K562 (cell line): ENCODE results near the gene ADNP. TPM values are rescaled to one million over a fixed set of nuclear protein-coding genes. Genes with fewer than 3 reads are reported as not detected.

Experiments
- ATAC-seq: fragments of 200-7000 bp; cut with Tn5 transposase; 3 replicates; pipeline ENCODE4 v1.9.1; 2020; ENCODE audit warnings: moderate library complexity
- BruUV-seq: library from RNA; stranded (reverse); fragments of 400-500 nt; replicated peaks from 2 replicates; lab custom pipeline; 2021; lab: Mats Ljungman, UMichigan
- CTCF ChIA-PET: fragments of 300-600 bp; formaldehyde crosslinking; extraction: SDS; loops from one replicate; lab custom pipeline; 2021; ENCODE audit warnings: low intra/inter-chr PET ratio; lab: Yijun Ruan, JAX
- POLR2A ChIA-PET: fragments of 300-600, 350-650 bp; sonication (Branson Sonifier 250); formaldehyde crosslinking; extraction: SDS; loops from one replicate; lab custom pipeline; 2021; ENCODE audit warnings: antibody characterized with exemption, inconsistent platforms; lab: Yijun Ruan, JAX
- DNase-seq, 4 experiments: peaks; one replicate each; pipeline versions ENCODE4 v3.0.0 to v3.0.0-alpha.2; 2011 to 2018; ENCODE audit warnings: low spot score in 3 of 4, mixed read lengths in 3 of 4; ENCODE audit errors: extremely low read depth in 1 of 4
- FAIRE-seq: peaks from 2 replicates; lab custom pipeline; 2011; peaks lifted over from hg19 to GRCh38; lab: Jason Lieb, UNC
- H2AFZ ChIP-seq: 2 replicates; pipeline ENCODE4 v1.6.0; 2011; ENCODE audit warnings: low read depth, low read length, control low read depth, inconsistent platforms
- H3K27ac ChIP-seq: fragments of 200-600 bp; 3 replicates; pipeline ENCODE4 v1.8.0; 2011; ENCODE audit warnings: low read depth, mild to moderate bottlenecking, control low read depth, inconsistent platforms, low read length, moderate library complexity, mixed read lengths; ENCODE audit errors: extremely low read depth
- H3K27me3 ChIP-seq, 2 experiments: fragments of 300-600 bp in 1 of 2; 2 replicates in 1 of 2; 3 replicates in 1 of 2; pipeline versions ENCODE4 v1.6.0 to v1.8.0; 2011; ENCODE audit warnings: inconsistent platforms in 2 of 2, low read length in 2 of 2, mild to moderate bottlenecking in 1 of 2, mixed read lengths in 1 of 2, moderate library complexity in 1 of 2; ENCODE audit not compliant: control insufficient read depth in 2 of 2, insufficient read depth in 2 of 2
- H3K36me3 ChIP-seq: fragments of 300-600 bp; 3 replicates; pipeline ENCODE4 v1.8.0; 2011; ENCODE audit warnings: mild to moderate bottlenecking, low read length, inconsistent platforms; ENCODE audit not compliant: control insufficient read depth, insufficient read depth
- H3K4me1 ChIP-seq, 2 experiments: fragments of 200-600 bp in 1 of 2; replicated peaks in 1 of 2; 2 replicates in 1 of 2; 3 replicates in 1 of 2; pipeline versions ENCODE4 v1.5.1 to v1.8.0; 2011; ENCODE audit warnings: inconsistent platforms in 2 of 2, low read length in 2 of 2, mild to moderate bottlenecking in 1 of 2, mixed read lengths in 1 of 2, moderate library complexity in 1 of 2; ENCODE audit not compliant: control insufficient read depth in 2 of 2, insufficient read depth in 2 of 2
- H3K4me2 ChIP-seq: 2 replicates; pipeline ENCODE4 v1.6.1; 2011; ENCODE audit warnings: low read length, control low read depth, inconsistent platforms, mixed read lengths; ENCODE audit not compliant: insufficient read depth
- H3K4me3 ChIP-seq: fragments of 200-600 bp; sonication (generic), shearing (Covaris generic); 2 replicates; pipeline ENCODE4 v1.5.1; 2016; ENCODE audit warnings: control low read depth, inconsistent platforms
- H3K79me2 ChIP-seq: fragments of 200-600 bp; 3 replicates; pipeline ENCODE4 v1.8.0; 2011; ENCODE audit warnings: low read length, inconsistent platforms; ENCODE audit not compliant: control insufficient read depth, insufficient read depth
- H3K9ac ChIP-seq, 2 experiments: 2 replicates each; pipeline versions ENCODE4 v1.6.0 to v1.6.1; 2011; ENCODE audit warnings: low read depth in 2 of 2, low read length in 2 of 2, control low read depth in 1 of 2, inconsistent platforms in 1 of 2, mild to moderate bottlenecking in 1 of 2, mixed read lengths in 1 of 2; ENCODE audit not compliant: insufficient read depth in 1 of 2
- H3K9me1 ChIP-seq: one replicate; pipeline ENCODE4 v1.6.0; 2011; ENCODE audit warnings: inconsistent platforms, mild to moderate bottlenecking, low read length, moderate library complexity; ENCODE audit not compliant: control insufficient read depth, insufficient read depth
- H3K9me3 ChIP-seq: replicated peaks from 2 replicates; pipeline ENCODE4 v1.5.1; 2011; ENCODE audit warnings: low read depth, low read length, inconsistent platforms; ENCODE audit not compliant: control insufficient read depth, insufficient read depth
- H4K20me1 ChIP-seq: replicated peaks from 2 replicates; pipeline ENCODE4 v1.6.1; 2011; ENCODE audit warnings: low read length, inconsistent platforms, mixed read lengths; ENCODE audit not compliant: control insufficient read depth, insufficient read depth
- ATF6 ChIP-seq: sonication (generic); formaldehyde crosslinking; IDR thresholded peaks from 2 replicates; pipeline ENCODE4 v1.4.0; 2020; ENCODE audit warnings: mild to moderate bottlenecking, missing genetic modification reagents
- GTF2A2 ChIP-seq: IDR thresholded peaks from 2 replicates; pipeline ENCODE4 v1.6.1; 2016; ENCODE audit warnings: mild to moderate bottlenecking, missing genetic modification characterization, missing compliant biosample characterization
- PKNOX1 ChIP-seq: fragments of 450-650 bp; IDR thresholded peaks from 2 replicates; pipeline ENCODE4 v1.6.1; 2016
- ZKSCAN1 ChIP-seq: fragments of 150-350 bp; IDR thresholded peaks from 2 replicates; pipeline ENCODE4 v1.6.1; 2016; ENCODE audit warnings: low read depth, low read length
- WGBS: fragments of 100-300 bp; shearing (Covaris generic); methylation state at CpG from one replicate; pipeline ENCODE4 v1.1.6; 2016; ENCODE audit warnings: low coverage, mixed read lengths; ENCODE audit not compliant: insufficient coverage; ENCODE audit errors: missing lambda C conversion rate; 5-methylcytosine and 5-hydroxymethylcytosine counted together
- in situ Hi-C: fragments of 300-500 bp; cut with MboI; formaldehyde crosslinking; loops from 4 replicates; pipeline ENCODE4 v1.15.0; 2018; ENCODE audit warnings: inconsistent platforms, mixed read lengths
- intact Hi-C: fragments of 100-400 bp; cut with micrococcal nuclease; formaldehyde crosslinking; loops from 2 replicates; pipeline ENCODE4 v1.14.2; 2022
- polyA plus RNA-seq, 8 experiments: library from polyadenylated mRNA; depleted of rRNA in 4 of 8; stranded (reverse) in 5 of 8; unstranded in 3 of 8; fragments of >200 nt; fragmentation: Nextera tagmentation in 2 of 8; fragmentation: Illumina TruSeq in 1 of 8; extraction: Ambion mirVana in 2 of 8; extraction: Trizol in 1 of 8; gene quantifications; 2 replicates each; pipeline versions ENCODE4 v1.2.1 to v1.2.3, GENCODE V29; 2011 to 2014; ENCODE audit warnings: inconsistent platforms in 1 of 8, missing spikeins in 1 of 8
- total RNA-seq, 7 experiments: library from RNA; depleted of rRNA in 6 of 7; stranded (reverse); fragments of >200 nt in 6 of 7; fragmentation: Illumina TruSeq in 2 of 7; extraction: Trizol in 2 of 7; gene quantifications; 2 replicates each; pipeline versions ENCODE4 v1.2.1 to v1.2.3, GENCODE V29; 2011 to 2021; ENCODE audit warnings: low replicate concordance in 1 of 7

The ADNP gene
- total and polyA plus RNA-seq, 9 of the 15 experiments (the other 6 are each of a cell fraction or from before 2014, with no cell fraction given), result 17.8 to 59.9 (median 25.3) TPM

- peaks cover 9 to 23% of the 10 kb centered on the region in 2 experiments; a peak in 4 of 5 replicates for H3K27me3 ChIP-seq
- no peaks in the 10 kb centered on the region for H3K9me1 ChIP-seq
- H3K27ac ChIP-seq, result no peak overlapping the region
- BruUV-seq, result no TSS peak
- ChIA-PET CTCF (no interaction called here), POLR2A (interaction anchor here (0.6 kb wide), 1 partner anchor 50 kb away, joined by 4 read pairs; no protein-coding TSS in a partner anchor)
- H3K9me3 ChIP-seq, result no peaks in the 10 kb centered on the region
- H4K20me1 ChIP-seq, result no peaks in the 10 kb centered on the region; the same call in 1 of the 2 replicates
- ATAC-seq (no peak; the same call in 2 of the 3 replicates), FAIRE-seq (no peak), DNase-seq (peak in 2 of 4 experiments; percentile 56 to 62)
- intact Hi-C loops (no loop called here), in situ Hi-C loops (no loop called here)
- WGBS, result 22% methylated on average over 18 of the region's 18 CpGs
- peak overlapping the region in 1 of 2 experiments; percentile 36; a peak in 1 of 4 replicates for H3K9ac ChIP-seq
- no peak overlapping the region for H2AFZ ChIP-seq
- no peak for TF ChIP-seq GTF2A2
- peak; percentile 95 for TF ChIP-seq ZKSCAN1
- H3K4me2 ChIP-seq, result no peak overlapping the region
- no peak overlapping the region for H3K4me3 ChIP-seq
- no peaks in the 10 kb centered on the region for H3K79me2 ChIP-seq
- H3K36me3 ChIP-seq, result no peaks in the 10 kb centered on the region
- peaks cover 0 to 19% of the 10 kb centered on the region in 2 experiments; a peak in 3 of 5 replicates for H3K4me1 ChIP-seq
These were observed 76.6 kb downstream of the ADNP start for GRCh38 chr20:50854506-50855249.

GRCh38 chr20:50852085-50852484 lies 79.2 kb downstream of the ADNP start:
- Histone ChIP-seq H4K20me1 (no peaks in the 10 kb centered on the region; the same call in 1 of the 2 replicates), H3K79me2 (no peaks in the 10 kb centered on the region), H3K9ac (no peak overlapping the region), H3K27ac (no peak overlapping the region), H3K27me3 (peaks cover 3 to 19% of the 10 kb centered on the region in 2 experiments; a peak in 3 of 5 replicates), H2AFZ (no peak overlapping the region), H3K9me3 (no peaks in the 10 kb centered on the region), H3K4me3 (no peak overlapping the region), H3K9me1 (no peaks in the 10 kb centered on the region), H3K4me1 (peaks cover 0 to 27% of the 10 kb centered on the region in 2 experiments; a peak in 3 of 5 replicates), H3K4me2 (no peak overlapping the region), H3K36me3 (no peaks in the 10 kb centered on the region)
- intact Hi-C loops, result no loop called here
- WGBS, result 74% methylated on average over 9 of the region's 9 CpGs
- ATAC-seq (no peak), DNase-seq (no peak), FAIRE-seq (no peak)
- POLR2A ChIA-PET, result interaction anchor here (0.7 kb wide), 1 partner anchor 348 kb away, joined by 3 read pairs; no protein-coding TSS in a partner anchor
- no TSS peak for BruUV-seq
- in situ Hi-C loops, result no loop called here
- TF ChIP-seq ATF6 (CRISPR knock-in tag) (no peak), PKNOX1 (peak; percentile 31; the same call in 1 of the 2 replicates)
- CTCF ChIA-PET, result no interaction called here
